ENCODE results near the gene CRMP1.

- no peak for TF ChIP-seq CTCF (IDR thresholded peaks at IDR 0.05)
- TF ChIP-seq POLR2A (IDR thresholded peaks at IDR 0.05): no peak
Measured at GRCh38 chr4:5895287-5895686, 2.4 kb upstream of the CRMP1 start.

All from adrenal gland (tissue), 5 donors.